CD4-positive, alpha-beta T cell treated with Interleukin-15 for 1 hour (primary cell): ENCODE data around the gene BBX.
"Not testable (repeated sequence)": the region's sequence is repeated elsewhere in the genome, so short reads cannot be mapped to it uniquely, and the experiment has no call there.

Experiments
- DNase-seq: peaks from one replicate; pipeline ENCODE4 v3.0.0-alpha.2; 2020

Gene BBX

GRCh38 chr3:107545680-107546120 lies 22.9 kb downstream of the BBX start:
- DNase-seq, result no peak

GRCh38 chr3:107548601-107549000 lies 25.8 kb downstream of the BBX start:
- no peak for DNase-seq

- DNase-seq, result no peak
Measured at GRCh38 chr3:107555359-107555758, 32.6 kb downstream of the BBX start.

DNA sequence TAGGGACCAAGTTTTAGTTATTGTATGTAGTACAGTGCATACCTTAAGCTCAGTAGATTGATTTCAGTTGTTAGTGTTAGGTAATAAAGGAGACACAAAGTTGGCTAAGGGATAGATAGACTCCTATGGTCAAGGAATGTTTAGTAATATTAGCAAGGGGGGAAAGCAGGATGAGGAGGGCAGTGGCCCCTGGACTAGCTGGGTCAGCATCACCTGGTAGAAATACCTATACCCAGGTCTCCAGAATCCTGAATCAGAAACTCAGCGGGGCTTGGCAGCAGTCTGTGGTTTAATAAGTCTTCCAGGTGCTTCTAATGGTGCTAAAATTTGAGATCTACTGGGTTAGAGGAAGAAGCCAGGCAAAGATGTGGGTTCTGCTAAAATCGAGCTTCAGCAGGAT lies 35.0 kb downstream of the BBX start:
- no peak for DNase-seq

DNA sequence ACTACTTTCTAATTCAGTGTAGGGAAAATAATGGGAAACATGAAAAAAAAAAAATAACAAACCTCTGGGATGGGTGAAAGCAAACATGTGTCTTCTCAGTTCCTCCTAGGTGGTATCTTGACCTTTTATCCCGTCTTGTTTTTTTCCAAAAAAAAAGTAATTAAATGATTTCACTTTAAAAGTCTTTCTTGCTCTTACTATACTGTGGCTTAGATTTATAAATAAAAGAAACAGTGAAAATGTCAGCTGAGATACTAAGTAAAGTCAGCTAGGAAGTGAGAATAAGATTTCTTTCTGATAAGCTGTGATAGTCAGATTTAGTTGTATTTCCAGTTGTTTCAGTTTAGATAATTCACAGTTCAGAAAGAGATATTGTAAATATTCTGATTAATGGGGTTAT lies 37.4 kb downstream of the BBX start:
- DNase-seq, result no peak

- no peak for DNase-seq
Measured at GRCh38 chr3:107561980-107562379, 39.2 kb downstream of the BBX start.

DNA sequence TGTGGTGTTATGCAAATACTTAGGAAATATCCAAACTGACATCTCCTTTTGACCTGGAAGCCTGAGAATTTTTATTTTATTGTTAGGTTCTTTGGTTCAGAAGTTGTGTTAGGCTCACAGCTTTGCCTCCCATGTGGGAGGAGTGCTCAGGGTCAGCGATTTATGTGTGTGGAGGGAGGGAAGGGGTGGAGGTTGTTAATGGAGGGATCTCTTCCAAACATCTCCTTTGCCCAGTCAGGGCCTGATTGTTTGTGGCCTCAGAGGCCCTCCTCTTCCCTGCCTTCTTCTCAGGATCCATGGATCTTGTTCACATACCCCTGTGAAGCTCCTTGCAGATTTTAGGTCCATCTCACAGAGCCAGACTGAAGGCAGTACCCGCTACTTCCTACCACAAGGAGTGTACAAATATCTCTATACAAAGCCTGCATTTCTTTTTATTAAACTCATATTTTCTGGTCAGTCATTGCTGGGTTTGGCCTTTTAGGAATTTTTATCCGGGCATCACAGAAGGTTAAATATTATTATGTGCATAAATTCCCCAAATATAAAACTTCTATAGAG lies 40.3 kb downstream of the BBX start:
- no peak for DNase-seq

DNA sequence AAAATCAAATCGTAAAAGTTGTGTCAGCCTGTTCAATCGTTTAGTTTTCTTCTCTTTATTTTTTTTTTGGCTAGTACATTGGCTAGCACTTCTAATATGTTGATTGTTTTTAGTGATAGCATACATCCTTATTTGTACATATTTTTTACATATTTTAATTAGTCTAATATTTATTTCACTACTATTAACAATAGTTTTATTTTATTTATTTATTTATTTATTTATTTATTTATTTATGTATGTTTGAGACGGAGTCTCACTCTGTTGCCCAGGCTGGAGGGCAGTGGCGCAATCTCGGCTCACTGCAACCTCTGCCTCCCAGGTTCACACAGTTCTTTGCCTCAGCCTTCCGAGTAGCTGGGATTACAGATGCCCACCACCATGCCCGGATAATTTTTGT lies 42.5 kb downstream of the BBX start:
- not testable (repeated sequence) for DNase-seq

DNA sequence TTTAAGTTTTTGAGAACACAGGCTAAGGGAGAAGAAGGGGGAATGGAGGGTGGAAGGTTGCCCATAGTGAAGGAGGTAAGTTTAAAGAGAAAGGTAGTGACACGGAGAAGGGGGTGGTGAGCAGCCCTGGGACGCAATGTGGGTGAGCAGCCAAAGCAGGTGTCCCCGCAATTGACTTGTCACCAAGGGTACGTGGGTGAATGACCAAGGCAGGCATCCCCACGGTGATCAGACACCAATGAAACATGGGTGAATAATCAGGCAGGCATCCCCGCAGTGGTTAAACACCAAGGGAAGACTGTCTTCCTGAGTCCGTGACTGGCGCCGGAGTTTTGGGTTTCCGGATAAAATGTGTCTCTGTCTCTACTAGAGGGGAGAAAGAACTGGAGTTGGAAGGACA lies 48.3 kb downstream of the BBX start:
- not testable (repeated sequence) for DNase-seq

DNA sequence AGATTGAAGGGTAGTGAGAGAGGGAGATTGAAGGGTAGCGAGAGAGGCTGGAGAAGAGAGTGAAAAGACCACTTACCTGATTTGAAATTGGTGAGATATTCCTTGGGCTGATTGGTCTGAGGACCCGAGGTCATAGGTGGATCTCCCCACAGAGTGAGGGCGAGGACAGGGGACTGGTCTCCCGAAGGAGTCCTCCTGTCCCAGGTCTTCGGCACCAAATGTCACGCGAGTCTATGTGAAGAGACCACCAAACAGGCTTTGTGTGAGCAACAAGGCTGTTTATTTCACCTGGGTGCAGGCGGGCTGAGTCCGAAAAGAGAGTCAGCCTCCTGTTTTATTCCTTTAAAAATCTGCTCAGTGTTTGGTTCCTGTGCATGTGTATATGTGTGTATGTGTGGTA lies 48.7 kb downstream of the BBX start:
- not testable (repeated sequence) for DNase-seq

DNA sequence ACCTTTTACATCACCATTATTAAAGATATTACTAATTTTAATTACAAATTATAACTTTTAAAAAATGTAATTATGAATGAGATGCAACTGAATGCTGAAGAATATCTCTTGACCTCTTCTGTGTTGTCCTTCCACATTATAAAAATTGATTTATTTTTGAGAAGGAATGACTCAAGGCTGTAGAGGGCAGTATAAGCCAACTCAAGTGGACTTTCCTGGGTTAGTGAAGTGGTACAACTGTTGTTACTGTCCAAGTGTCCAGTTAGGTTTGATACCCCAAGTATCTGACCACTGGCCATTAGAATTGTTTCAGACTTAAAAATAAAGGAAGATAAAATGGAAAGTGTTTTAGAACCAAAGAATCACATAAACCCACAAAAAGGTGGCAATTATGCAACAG lies 51.9 kb downstream of the BBX start:
- DNase-seq, result no peak

DNA sequence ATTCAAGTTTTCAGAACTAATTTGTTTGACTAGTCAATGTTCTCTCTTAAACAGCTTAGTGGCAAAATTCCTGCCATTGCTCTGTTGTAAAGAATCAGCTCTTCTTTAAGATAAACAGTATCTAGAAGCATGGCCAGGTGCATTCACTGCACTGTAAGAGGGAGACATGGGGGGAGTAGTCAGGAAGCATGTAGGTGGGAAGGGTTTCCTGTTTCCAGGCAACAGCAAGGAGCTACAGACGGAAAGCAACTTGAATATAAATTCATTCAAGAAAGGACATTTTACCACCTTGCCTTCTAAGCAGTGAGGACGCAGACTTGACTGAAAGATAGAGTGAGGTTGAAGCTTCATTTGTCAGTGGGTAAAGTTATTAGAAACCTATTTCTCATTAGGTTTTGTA lies 55.3 kb downstream of the BBX start:
- DNase-seq, result no peak

- no peak for DNase-seq
Measured at GRCh38 chr3:107578523-107578922, 55.8 kb downstream of the BBX start.

DNA sequence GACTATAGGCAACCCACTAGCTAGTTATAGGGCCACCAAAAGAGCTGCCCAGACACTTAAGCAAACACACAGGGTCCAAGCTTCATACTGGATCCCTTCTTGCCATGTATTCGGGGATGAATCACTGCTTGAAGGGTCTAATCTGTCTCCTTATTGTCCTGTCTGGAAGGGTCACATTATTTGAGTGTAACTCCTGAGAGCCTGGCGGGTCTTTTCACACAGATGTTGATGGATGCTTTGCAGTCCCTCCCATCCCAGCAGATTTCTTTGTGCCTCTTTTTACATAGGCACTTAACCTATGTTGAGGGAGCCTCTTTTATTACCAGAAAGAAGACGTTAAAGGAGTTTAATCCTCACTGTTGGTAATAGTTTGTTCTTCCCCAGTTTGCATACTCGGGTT lies 56.6 kb downstream of the BBX start:
- DNase-seq, result no peak

DNA sequence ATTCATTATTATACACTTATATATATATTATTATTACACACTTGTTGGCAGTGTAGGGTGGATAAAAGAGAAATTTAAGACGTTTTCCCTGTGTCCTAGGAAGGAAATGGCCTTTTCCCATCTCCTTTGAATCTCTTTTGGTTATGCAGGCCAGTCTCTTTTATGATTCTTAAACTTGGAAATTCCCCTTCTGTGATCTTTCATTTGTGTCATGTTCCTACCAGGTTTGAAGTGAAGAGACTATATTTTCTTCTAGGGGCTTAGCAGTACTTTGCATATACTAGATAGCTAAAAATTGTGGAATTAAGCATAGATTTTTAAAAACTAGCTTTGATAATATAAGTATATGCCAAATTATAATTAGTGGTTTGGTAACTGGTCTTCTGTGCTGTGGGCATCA lies 58.5 kb downstream of the BBX start:
- no peak for DNase-seq

- no peak for DNase-seq
Measured at GRCh38 chr3:107588217-107588616, 65.5 kb downstream of the BBX start.

DNA sequence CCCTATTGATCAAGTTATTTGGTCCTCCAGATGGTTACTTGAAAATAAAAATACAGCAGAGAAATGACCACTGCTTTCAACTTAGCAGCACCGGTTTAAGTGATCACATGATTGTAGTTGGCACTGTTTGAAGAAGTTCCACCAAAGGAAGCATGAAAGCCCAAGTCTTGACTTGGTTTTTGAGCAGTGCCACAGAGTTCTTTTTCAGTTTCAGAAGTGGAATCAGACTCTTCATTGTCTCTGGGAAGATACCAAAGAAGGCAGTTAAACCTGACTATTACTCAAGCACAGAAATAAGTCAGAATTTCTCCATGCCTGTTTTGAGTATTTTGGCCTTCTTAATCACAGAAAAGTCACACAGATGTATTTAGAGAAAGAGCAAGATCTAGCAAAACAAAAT lies 66.7 kb downstream of the BBX start:
- no peak for DNase-seq

DNA sequence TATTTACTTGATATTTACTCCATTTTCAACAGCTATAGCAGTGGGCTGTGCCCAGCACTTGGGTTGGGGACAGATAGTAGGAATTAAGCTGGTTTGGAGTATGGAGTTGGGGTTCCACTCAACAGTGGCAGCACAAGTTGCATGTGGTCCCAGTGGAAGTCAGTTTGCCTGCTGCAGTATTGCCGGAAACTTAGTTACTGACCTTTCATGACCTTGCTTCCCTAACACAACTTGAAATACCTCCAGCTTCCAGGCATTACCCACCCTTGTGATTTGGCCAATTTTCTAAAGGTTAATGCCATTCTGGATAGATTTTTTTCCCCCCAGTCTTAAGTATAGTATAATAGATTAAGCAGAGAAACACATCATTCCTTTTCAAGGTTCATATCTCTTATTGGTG lies 68.0 kb downstream of the BBX start:
- DNase-seq, result no peak

GRCh38 chr3:107592073-107592472 lies 69.3 kb downstream of the BBX start:
- no peak for DNase-seq

GRCh38 chr3:107594870-107595269 lies 72.1 kb downstream of the BBX start:
- DNase-seq, result no peak

DNA sequence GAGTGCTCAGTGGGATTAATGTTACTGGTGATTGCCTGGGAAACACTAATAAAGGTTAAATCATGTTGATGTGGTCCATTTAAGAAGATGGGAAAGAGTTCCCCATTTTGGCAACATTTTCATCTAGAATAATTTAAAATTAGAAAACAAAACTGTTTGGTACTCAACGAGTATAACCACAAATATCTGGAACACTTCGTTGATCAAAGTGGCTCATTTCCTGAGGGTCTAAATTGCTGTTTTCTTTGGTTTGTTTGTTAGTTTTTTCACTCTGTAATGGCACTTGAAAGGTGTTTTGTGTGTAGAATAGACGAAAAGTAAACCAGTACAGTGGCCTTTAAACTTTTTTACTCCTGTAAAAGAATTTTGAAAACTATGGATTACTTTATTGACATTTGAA lies 73.9 kb downstream of the BBX start:
- no peak for DNase-seq

GRCh38 chr3:107598926-107599771 lies 76.4 kb downstream of the BBX start:
- peak; percentile 55 for DNase-seq

GRCh38 chr3:107599772-107600145 lies 77.0 kb downstream of the BBX start:
- DNase-seq, result no peak

DNA sequence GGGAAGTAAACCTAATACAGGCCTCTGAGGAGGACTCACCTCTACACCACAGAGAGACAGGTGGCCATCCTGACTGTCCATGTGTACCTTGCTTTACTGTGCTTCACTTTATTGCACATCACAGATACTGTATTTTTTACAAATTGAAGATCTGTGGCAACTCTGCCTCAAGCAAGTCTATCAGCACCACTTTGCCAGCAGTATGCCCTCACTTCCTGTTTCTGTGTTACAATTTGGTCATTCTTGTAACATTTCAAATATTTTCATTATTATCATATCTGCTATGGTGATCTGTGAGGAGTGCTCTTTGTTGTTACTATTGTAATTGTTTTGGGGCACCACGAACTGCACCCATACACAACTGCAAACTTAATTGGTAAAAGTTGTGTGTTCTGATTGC lies 78.0 kb downstream of the BBX start:
- DNase-seq, result no peak
